ENCODE results near the gene STK32B.

DNA sequence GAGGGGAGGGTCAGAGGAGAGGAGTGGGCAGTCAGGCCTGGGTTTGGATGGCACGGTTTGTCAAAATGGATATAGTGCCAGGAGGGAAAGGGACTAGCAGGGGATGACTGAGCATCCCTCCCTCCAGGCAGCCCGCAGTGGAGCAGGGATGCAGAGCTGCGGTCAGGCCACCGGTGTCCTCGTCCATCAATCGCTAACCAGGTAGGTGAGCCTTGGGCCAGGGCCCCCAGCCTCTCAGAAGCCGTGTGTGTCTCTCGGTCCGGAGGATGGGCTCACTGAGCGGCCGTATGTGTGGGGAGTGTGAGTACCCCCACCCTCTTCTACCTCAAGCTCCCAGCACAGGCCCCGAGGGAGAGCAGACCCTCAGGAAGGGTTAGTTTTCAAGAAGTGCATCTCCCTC, 31.5 kb upstream of the STK32B start:
- TF ChIP-seq, protein P1, sequence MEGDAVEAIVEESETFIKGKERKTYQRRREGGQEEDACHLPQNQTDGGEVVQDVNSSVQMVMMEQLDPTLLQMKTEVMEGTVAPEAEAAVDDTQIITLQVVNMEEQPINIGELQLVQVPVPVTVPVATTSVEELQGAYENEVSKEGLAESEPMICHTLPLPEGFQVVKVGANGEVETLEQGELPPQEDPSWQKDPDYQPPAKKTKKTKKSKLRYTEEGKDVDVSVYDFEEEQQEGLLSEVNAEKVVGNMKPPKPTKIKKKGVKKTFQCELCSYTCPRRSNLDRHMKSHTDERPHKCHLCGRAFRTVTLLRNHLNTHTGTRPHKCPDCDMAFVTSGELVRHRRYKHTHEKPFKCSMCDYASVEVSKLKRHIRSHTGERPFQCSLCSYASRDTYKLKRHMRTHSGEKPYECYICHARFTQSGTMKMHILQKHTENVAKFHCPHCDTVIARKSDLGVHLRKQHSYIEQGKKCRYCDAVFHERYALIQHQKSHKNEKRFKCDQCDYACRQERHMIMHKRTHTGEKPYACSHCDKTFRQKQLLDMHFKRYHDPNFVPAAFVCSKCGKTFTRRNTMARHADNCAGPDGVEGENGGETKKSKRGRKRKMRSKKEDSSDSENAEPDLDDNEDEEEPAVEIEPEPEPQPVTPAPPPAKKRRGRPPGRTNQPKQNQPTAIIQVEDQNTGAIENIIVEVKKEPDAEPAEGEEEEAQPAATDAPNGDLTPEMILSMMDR (IDR thresholded peaks at IDR 0.05), result no peak
- TF ChIP-seq POLR2A (IDR thresholded peaks at IDR 0.05), result no peak

Measured in lower leg skin (tissue), 3 donors.